ENCODE data around the gene DGCR2. TPM values are rescaled to one million over a fixed set of nuclear protein-coding genes. Genes with fewer than 3 reads are reported as not detected.
A peak's percentile ranks its signal among the peaks of the same experiment; 100 is the strongest.

Gene DGCR2
- total RNA-seq (2021; ENCODE audit: unreplicated experiment) (42.9 TPM), Bru-seq, nascent RNA (percentile 74 among the genes with signal in this experiment), BruChase-seq, experiment 1, labeled RNA remaining after a 6-hour chase (percentile 80 among the genes with signal in this experiment), BruChase-seq, experiment 2, labeled RNA remaining after a 2-hour chase (percentile 74 among the genes with signal in this experiment)
- polyA plus RNA-seq (2012) = 39.2 and 48.9 TPM in 2 replicates
- long read RNA-seq, full-length matches to known transcripts = 31 of 119 reads
- long read RNA-seq, partial matches to known transcripts = 21 of 119 reads
- long read RNA-seq, other reads (novel, unspliced or antisense) = 67 of 119 reads

GRCh38 chr22:19122143-19122751 is at the start of gene DGCR2:
TSS of gene DGCR2 (minus strand) at chr22:19122412. CDS start at chr22:19122206, 206 bp downstream.
- H3K4me1 ChIP-seq (ENCODE audit: control insufficient read depth in 1 of 2, insufficient read depth in 2 of 2, low read length in 2 of 2) = peaks cover 10 to 23% of the 10 kb centered on the region in 2 experiments
- H3K4me2 ChIP-seq (ENCODE audit: low read length) = peak within 1 kb of the TSS; percentile 79
- peak within 1 kb of the TSS; percentile 90 for H3K9ac ChIP-seq (ENCODE audit: low read length)
- H2AFZ ChIP-seq (ENCODE audit: low read depth, low read length, poor library complexity, severe bottlenecking) = peak within 1 kb of the TSS; percentile 41
- ChIA-PET RAD21 (ENCODE audit: low non-redundant PET in 1 of 2, low total read pairs in 2 of 2, uncharacterized antibody in 2 of 2, unreplicated experiment in 2 of 2) (no interaction called here), CTCF (interaction anchor here (0.6 to 1.4 kb wide), 2 partner anchors 22 to 507 kb away, joined by 3 read pairs; partner anchors contain the start of gene ESS2), POLR2A (interaction anchor here (1.5 to 1.7 kb wide), 2 partner anchors 12 to 22 kb away, joined by 5 to 6 read pairs; partner anchors contain the start of gene ESS2)
- H4K20me1 ChIP-seq (ENCODE audit: insufficient read depth) = no peaks in the 10 kb centered on the region
- no peaks in the 10 kb centered on the region for H3K9me2 ChIP-seq (ENCODE audit: insufficient read depth)
- no TSS peak for BruUV-seq (replicated peaks)
- ATAC-seq = peak; percentile 96
- 0 out of 4 replicates have a peak, but pooled peaks cover 0 to 4% of the 10 kb centered on the region in 2 experiments for H3K36me3 ChIP-seq (ENCODE audit: control insufficient read depth in 1 of 2, insufficient read depth in 2 of 2, low read length in 2 of 2)
- H3K27me3 ChIP-seq (ENCODE audit: insufficient read depth, low read length) = no peaks in the 10 kb centered on the region
- peaks cover 49% of the 10 kb centered on the region for H3K79me2 ChIP-seq (ENCODE audit: insufficient read depth, low read length)
- H3K27ac ChIP-seq (ENCODE audit: low read depth, low read length) = peak within 1 kb of the TSS; percentile 76
- intact Hi-C loops (cut with micrococcal nuclease) = loop anchor here (5.0 kb wide), 1 partner anchor 355 kb away; the partner anchor contains the start of genes CDC45 and UFD1
- H3K4me3 ChIP-seq (replicated peaks in 1 of 2; ENCODE audit: low read depth in 1 of 2, low read length in 2 of 2) = peak within 1 kb of the TSS; percentile 86 to 95
- TF ChIP-seq FOSL1 (IDR thresholded peaks at IDR 0.05; ENCODE audit: low read depth) (no peak), ZFX (IDR thresholded peaks at IDR 0.05) (peak; percentile 25; the same call in 1 of the 2 replicates), YY1 (IDR thresholded peaks at IDR 0.05; ENCODE audit: extremely low read depth, insufficient replicate concordance, low read depth, low read length) (peak; percentile 92), POLR2A (IDR thresholded peaks at IDR 0.05; ENCODE audit: borderline replicate concordance, extremely low read depth, insufficient read depth, insufficient read length) (peak; percentile 37), REST (IDR thresholded peaks at IDR 0.05; ENCODE audit: low read depth) (no peak), RAD21 (IDR thresholded peaks at IDR 0.05; ENCODE audit: low read depth) (no peak), EGR1 (IDR thresholded peaks at IDR 0.05; ENCODE audit: low read depth) (no peak), JUND (IDR thresholded peaks at IDR 0.05) (no peak), ELF1 (IDR thresholded peaks at IDR 0.05; ENCODE audit: borderline replicate concordance, low read depth) (no peak), POLR2AphosphoS5 (IDR thresholded peaks at IDR 0.05; ENCODE audit: low read depth, low read length) (peak; percentile 84), SP1 (IDR thresholded peaks at IDR 0.05; ENCODE audit: low read depth) (0 out of 2 replicates have a peak, but pooled peaks have one; percentile 45), ZBTB33 (IDR thresholded peaks at IDR 0.05; ENCODE audit: extremely low read depth, insufficient replicate concordance, low read length) (no peak), MAX (IDR thresholded peaks at IDR 0.05) (no peak), TCF7L2 (IDR thresholded peaks at IDR 0.05; ENCODE audit: borderline replicate concordance, extremely low read depth, insufficient read depth, insufficient read length) (no peak)
- no peaks in the 10 kb centered on the region for H3K9me3 ChIP-seq (ENCODE audit: control insufficient read depth in 1 of 2, insufficient read depth in 1 of 2, low read depth in 1 of 2, low read length in 2 of 2)
- peak; percentile 89 for DNase-seq (ENCODE audit: low read depth, low spot score)
